Measurements from ENCODE around the gene RABIF. TPM values are rescaled to one million over a fixed set of nuclear protein-coding genes. Genes with fewer than 3 reads are reported as not detected.

The RABIF gene
- total and polyA plus RNA-seq, 10 of the 15 experiments (the other 5 are each of a cell fraction or from before 2014, with no cell fraction given), result 4.7 to 18.2 (median 8.8) TPM

DNA sequence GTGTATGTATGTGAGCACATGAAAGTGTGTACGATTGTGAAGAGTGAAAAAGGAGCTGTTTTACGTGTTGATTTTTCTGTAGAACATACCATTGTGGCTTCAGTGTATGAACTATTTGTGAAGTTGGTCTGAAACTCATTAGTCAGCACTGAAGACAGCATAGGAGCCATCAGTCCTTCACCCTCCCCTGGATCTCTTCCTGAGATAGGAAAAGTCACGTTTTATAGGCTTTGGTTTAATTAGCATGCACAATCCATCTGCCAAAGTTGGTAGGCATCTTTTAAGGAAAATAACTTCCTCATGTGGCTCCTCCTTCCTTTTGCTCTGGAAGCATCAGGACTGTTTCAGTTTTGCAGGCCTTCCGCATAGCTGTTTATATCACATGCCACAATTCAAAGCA is 1.4 kb upstream of the RABIF start:
- Histone ChIP-seq H3K79me2 (ENCODE audit: control insufficient read depth, insufficient read depth, low read length) (peaks cover 2% of the 10 kb centered on the region), H3K4me1 (ENCODE audit: control insufficient read depth, insufficient read depth, low read length) (peaks cover 3% of the 10 kb centered on the region; the same call in 1 of the 2 replicates), H2AFZ (ENCODE audit: control insufficient read depth, low read depth, low read length) (no peak overlapping the region), H3K27me3 (replicated peaks in 1 of 2; ENCODE audit: control insufficient read depth in 2 of 2, insufficient read depth in 2 of 2, low read length in 1 of 2) (no peaks in the 10 kb centered on the region), H4K20me1 (ENCODE audit: control insufficient read depth, insufficient read depth) (no peaks in the 10 kb centered on the region), H3K9ac (ENCODE audit: control insufficient read depth, insufficient read depth, low read length) (no peak overlapping the region), H3K9me3 (replicated peaks; ENCODE audit: control insufficient read depth, insufficient read depth, low read length) (no peaks in the 10 kb centered on the region), H3K4me3 (no peak overlapping the region), H3K36me3 (ENCODE audit: control insufficient read depth in 2 of 2, insufficient read depth in 2 of 2, low read length in 1 of 2) (peaks cover 0 to 15% of the 10 kb centered on the region in 2 experiments; a peak in 2 of 4 replicates), H3K4me2 (ENCODE audit: control insufficient read depth, insufficient read depth) (no peak overlapping the region), H3K27ac (ENCODE audit: control insufficient read depth, insufficient read depth) (no peak overlapping the region)
- CTCF ChIA-PET, result interaction anchor here (1.9 kb wide), 1 partner anchor 30 kb away, joined by 7 read pairs; no protein-coding TSS in a partner anchor
- RAD21 ChIA-PET (ENCODE audit: unreplicated experiment), result no interaction called here
- POLR2A ChIA-PET, result interaction anchor here (1.3 kb wide), 1 partner anchor 37 kb away, joined by 4 read pairs; the partner anchor contains the start of gene KLHL12
- TF ChIP-seq NR2F1 (conservative IDR thresholded peaks at IDR 0.05) (no peak), SP1 (IDR thresholded peaks at IDR 0.05; ENCODE audit: low read depth, low read length) (no peak), POLR2AphosphoS2 (IDR thresholded peaks at IDR 0.05; ENCODE audit: low read depth, low read length) (no peak), CHD4 (IDR thresholded peaks at IDR 0.05) (no peak), ZNF217 (IDR thresholded peaks at IDR 0.05) (no peak), RAD51 (IDR thresholded peaks at IDR 0.05) (no peak), TBL1XR1 (IDR thresholded peaks at IDR 0.05; ENCODE audit: low read depth, low read length) (no peak), SMARCA5 (IDR thresholded peaks at IDR 0.05) (no peak), TCF12 (IDR thresholded peaks at IDR 0.05; ENCODE audit: low read depth, low read length) (no peak), GATAD2B (conservative IDR thresholded peaks at IDR 0.05; ENCODE audit: low read depth) (no peak), POU2F2 (IDR thresholded peaks at IDR 0.05; ENCODE audit: borderline replicate concordance, low read depth, low read length) (no peak), CREM (IDR thresholded peaks at IDR 0.05; ENCODE audit: low read depth) (no peak), CBX5 (IDR thresholded peaks at IDR 0.05; ENCODE audit: low read depth) (no peak), TAF1 (IDR thresholded peaks at IDR 0.05; ENCODE audit: borderline replicate concordance, low read depth, low read length) (no peak), MXI1 (IDR thresholded peaks at IDR 0.05; ENCODE audit: low read depth, low read length) (no peak)
- TF ChIP-seq, protein P1, sequence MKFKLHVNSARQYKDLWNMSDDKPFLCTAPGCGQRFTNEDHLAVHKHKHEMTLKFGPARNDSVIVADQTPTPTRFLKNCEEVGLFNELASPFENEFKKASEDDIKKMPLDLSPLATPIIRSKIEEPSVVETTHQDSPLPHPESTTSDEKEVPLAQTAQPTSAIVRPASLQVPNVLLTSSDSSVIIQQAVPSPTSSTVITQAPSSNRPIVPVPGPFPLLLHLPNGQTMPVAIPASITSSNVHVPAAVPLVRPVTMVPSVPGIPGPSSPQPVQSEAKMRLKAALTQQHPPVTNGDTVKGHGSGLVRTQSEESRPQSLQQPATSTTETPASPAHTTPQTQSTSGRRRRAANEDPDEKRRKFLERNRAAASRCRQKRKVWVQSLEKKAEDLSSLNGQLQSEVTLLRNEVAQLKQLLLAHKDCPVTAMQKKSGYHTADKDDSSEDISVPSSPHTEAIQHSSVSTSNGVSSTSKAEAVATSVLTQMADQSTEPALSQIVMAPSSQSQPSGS (IDR thresholded peaks at IDR 0.05; ENCODE audit: low read length), result no peak
- TF ChIP-seq, protein P2, sequence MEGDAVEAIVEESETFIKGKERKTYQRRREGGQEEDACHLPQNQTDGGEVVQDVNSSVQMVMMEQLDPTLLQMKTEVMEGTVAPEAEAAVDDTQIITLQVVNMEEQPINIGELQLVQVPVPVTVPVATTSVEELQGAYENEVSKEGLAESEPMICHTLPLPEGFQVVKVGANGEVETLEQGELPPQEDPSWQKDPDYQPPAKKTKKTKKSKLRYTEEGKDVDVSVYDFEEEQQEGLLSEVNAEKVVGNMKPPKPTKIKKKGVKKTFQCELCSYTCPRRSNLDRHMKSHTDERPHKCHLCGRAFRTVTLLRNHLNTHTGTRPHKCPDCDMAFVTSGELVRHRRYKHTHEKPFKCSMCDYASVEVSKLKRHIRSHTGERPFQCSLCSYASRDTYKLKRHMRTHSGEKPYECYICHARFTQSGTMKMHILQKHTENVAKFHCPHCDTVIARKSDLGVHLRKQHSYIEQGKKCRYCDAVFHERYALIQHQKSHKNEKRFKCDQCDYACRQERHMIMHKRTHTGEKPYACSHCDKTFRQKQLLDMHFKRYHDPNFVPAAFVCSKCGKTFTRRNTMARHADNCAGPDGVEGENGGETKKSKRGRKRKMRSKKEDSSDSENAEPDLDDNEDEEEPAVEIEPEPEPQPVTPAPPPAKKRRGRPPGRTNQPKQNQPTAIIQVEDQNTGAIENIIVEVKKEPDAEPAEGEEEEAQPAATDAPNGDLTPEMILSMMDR (IDR thresholded peaks at IDR 0.05 in 2 of 3, conservative IDR thresholded peaks at IDR 0.05 in 1 of 3; ENCODE audit: control insufficient read depth in 2 of 3, extremely low read depth in 1 of 3, insufficient read depth in 1 of 3, low read depth in 3 of 3, low read length in 3 of 3), result no peak
- BruUV-seq (replicated peaks), result no TSS peak
- ATAC-seq (no peak), DNase-seq (ENCODE audit: low read depth, low spot score) (no peak), FAIRE-seq (no peak)
- SMC1A ChIA-PET (ENCODE audit: uncharacterized antibody, unreplicated experiment), result interaction anchor here (1.1 kb wide), 1 partner anchor 9 kb away, joined by 3 read pairs; no protein-coding TSS in a partner anchor
- intact Hi-C loops (cut with micrococcal nuclease; ENCODE audit: unreplicated experiment), result no loop called here
- 73% methylated on average over 4 of the region's 4 CpGs for WGBS (ENCODE audit: insufficient coverage, insufficient replicate concordance, low lambda C conversion rate, missing lambda C conversion rate)
- in situ Hi-C loops (cut with MboI), result no loop called here

All from GM12878 (cell line).